Kasumi-1 (cell line): ENCODE data around the gene BTN3A1.

Experiments
- DNase-seq, 2 experiments: peaks; one replicate each; lab custom pipeline; 2025; lab: John Stamatoyannopoulos, UW

BTN3A1 gene

DNA sequence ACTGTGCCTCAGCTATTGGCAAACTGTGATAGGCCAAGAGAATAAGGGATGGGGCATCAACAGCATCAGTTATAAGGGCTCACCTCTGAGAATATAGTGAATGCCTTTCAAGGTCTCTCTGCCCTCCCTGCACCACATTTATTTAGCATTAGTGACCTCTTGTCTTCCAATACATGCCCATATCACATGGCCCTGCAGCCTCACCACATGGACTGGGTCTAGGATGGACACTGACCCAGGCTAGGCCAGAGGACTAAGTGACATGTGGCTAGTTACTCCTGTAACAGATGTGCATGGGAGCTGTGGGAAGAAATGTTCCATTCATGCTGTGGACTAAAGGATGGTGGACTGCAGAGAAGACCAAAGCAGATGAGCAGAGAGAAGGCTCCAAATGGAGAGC, 22.3 kb upstream of the BTN3A1 start:
- DNase-seq: no peak

- DNase-seq: no peak
Observed at GRCh38 chr6:26380256-26380655, 21.8 kb upstream of the BTN3A1 start.

- DNase-seq: no peak
Observed at GRCh38 chr6:26382121-26382520, 20.0 kb upstream of the BTN3A1 start.

- DNase-seq: peak; percentile 40 to 60
Observed at GRCh38 chr6:26383624-26384417, 18.3 kb upstream of the BTN3A1 start.

DNA sequence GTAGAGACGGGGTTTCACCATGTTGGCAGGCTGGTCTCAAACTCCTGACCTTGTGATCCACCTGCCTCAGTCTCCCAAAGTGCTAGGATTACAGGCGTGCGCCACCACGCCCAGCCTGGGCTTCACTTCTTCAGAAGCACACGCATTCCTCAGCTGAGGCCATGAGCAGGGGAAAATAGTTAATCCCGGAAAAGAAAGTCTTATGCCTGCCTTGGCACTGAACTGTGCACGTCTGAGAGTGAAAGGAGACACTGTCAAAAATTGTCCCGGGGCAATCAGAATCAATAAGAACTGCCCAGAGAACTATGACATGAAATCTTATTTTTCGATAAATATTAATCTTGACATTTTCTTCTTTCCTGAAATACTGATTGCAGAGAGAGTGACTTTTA, 16.3 kb upstream of the BTN3A1 start:
- no peak for DNase-seq

DNA sequence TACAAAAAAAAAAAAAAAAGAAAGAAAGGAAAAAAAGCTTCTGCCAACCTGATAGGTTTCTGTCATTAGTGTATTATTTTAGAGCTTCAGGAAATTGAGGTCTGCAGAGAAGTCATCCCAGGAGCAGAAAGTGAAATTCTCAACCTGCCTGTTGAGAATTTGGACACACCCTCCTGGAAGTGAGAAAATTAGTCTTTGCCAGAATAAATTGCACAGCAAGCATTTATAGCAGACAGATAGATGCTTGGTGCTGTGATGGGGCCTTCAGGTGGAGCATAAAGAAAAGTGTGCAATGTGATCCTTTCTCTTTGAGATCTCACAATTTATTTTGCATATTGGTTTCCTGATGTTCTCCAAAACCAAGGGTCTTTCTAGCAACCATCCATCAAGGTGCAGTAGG, 14.5 kb upstream of the BTN3A1 start:
- no peak for DNase-seq

DNA sequence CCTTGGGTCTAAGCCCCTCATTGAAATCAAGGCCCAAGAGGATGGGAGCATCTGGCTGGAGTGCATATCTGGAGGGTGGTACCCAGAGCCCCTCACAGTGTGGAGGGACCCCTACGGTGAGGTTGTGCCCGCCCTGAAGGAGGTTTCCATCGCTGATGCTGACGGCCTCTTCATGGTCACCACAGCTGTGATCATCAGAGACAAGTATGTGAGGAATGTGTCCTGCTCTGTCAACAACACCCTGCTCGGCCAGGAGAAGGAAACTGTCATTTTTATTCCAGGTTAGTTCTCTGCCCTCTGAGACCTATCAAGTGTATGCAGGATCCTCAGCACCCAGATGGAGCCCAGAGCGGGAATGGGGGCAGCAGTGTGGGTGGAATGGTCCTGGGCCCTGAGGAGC, 14.1 kb upstream of the BTN3A1 start:
- no peak for DNase-seq

GRCh38 chr6:26388441-26388840, 13.6 kb upstream of the BTN3A1 start:
- DNase-seq: no peak

- peak; percentile 43 to 62 for DNase-seq
Observed at GRCh38 chr6:26389349-26389894, 12.7 kb upstream of the BTN3A1 start.

DNA sequence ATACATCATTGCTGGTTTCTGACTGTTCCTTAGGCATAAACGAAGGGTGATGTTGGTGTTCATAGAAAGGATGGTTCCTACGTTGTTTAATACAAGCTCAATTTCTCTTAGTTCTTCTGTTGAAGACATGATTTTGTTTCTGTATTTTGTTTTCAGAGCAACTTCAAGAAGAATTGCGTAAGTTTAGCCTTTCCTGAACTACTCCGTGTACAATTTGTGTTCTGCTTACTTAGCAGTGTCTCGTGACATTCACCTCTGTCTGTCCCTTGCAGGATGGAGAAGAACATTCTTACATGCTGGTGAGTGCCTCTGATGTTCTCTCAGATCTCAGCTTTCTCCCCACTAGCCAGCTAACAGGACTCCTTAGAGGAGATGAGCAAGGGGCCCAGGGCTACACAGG, 11.5 kb upstream of the BTN3A1 start:
- DNase-seq: no peak

DNA sequence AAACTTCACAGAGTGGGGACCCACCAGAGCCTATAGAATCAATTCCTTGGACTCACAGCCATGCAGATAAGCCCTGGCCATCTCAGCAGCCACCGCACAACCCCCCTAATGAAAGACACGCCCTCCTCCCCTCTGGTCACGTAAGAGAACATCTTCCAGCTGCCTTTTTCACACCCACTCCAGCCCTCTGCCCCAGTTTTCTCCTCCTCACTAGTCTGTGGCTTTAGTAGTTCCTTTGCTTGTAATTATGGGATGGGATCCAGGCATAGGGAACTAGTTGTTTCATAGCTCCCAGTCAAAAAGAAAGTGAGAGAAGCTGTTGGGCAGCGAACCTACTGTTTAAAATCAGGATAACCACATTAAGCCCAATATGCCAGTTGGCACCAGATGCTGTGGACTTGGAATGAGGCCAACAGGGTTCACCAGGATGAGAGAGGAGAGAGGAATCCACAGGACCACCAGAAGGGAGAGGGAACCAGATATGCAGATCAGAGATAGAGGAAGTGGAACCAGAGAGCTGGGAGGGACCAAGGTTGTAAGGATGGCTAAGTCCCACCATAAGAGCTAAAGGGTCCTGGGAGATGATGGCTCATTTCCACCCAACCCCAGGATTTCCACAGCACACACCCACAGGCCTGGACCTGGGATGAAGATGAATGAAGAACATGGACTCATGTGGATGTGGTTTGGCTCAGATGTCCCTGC, 9.0 kb upstream of the BTN3A1 start:
- DNase-seq: no peak

- DNase-seq: no peak
Observed at GRCh38 chr6:26394289-26394688, 7.8 kb upstream of the BTN3A1 start.

DNA sequence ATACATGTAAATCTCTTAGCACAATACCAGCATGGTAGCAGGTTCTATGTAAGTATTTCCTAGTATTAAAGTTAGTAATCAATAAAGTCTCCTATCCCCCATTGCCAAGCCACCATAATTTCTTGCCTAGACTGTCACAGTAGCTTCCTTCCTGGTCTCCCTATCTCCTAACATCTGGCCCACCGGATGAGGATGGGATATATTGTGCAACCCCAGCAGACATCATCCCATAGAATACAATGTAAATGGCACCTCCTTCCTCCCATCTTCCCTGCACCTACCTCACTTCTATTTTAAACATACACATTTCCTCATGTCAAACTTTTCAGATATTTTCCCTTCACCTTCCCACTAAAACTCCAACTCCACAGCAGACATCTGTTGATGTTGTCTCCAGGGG, 3.5 kb upstream of the BTN3A1 start:
- no peak for DNase-seq

- DNase-seq: peak; percentile 5 to 40
Observed at GRCh38 chr6:26400626-26401025, 1.4 kb upstream of the BTN3A1 start.

- no peak for DNase-seq
Observed at GRCh38 chr6:26401389-26401986, 587 bp upstream of the BTN3A1 start.

DNA sequence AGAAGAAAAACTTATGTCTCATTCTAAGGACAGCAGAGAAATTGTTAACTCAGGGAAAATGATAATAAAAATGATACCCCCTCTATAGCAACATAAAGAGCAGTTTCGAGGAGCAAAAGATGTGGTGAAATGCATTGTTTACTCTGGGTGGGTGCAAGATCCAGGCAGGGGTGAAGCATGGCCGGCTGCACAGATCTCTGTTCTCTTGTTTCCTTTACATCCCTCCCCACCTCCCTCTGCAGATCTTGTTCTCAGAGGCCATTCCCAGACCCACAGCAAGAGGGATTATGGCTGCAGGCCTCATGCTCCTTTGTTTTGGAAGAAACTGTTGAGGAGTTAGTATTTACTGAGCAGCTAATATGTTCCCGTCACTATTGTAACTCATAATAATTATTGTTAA, 1.8 kb downstream of the BTN3A1 start:
- DNase-seq: no peak

- DNase-seq: no peak
Observed at GRCh38 chr6:26404546-26404945, 2.5 kb downstream of the BTN3A1 start.

DNA sequence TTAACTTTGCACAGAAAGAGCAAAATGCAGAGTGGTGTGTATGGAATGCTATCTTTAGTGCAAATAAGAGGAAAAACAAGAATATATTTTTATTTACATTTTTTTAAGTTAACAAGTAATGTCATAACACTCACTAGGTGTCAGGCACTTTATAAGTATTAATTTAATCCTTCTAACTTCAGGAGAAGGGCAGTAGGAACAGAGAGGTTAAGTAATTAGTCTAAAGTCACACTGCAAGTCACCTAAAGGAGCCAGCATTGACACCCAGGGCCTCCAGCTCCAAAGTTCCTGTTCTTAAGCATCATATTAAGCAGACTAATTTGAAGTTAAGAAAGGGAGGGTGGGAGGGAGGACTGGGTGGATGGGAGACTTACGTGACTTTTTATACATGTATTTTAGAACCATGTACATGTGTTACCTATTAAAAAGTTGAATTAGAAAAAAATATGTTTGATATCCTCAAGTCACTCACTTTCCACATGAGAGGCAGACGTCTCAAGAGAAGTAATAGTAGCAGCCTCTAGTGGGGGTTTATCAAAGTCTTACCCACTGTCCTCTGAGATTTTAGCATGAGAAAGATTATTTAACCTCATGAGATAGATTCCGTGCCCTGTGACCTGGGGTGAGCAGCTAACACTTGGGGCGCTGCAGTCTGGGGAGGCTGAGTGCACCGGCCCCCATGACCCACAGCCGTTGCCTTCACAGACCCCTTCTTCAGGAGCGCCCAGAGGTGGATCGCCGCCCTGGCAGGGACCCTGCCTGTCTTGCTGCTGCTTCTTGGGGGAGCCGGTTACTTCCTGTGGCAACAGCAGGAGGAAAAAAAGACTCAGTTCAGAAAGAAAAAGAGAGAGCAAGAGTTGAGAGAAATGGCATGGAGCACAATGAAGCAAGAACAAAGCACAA, 7.0 kb downstream of the BTN3A1 start:
- DNase-seq: no peak

DNA sequence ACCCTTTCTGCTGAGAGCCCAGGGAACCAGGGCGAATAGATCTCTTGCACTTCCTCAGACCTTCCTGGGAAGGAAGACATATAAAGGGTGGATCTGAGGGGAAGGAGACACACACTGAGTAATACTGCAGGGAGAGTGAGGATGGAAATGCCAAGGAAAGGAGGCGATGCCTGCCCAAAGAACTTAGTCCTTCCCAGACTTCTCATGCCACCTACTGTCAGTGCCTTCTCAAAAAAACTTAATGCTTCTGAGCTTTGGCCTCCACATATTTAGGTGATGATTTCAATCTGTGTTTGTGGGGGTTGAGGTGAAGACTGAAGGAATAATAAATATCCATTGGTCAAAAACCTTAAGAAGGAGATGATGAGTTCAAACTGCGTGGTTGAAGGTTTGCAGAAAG, 9.7 kb downstream of the BTN3A1 start:
- no peak for DNase-seq

DNA sequence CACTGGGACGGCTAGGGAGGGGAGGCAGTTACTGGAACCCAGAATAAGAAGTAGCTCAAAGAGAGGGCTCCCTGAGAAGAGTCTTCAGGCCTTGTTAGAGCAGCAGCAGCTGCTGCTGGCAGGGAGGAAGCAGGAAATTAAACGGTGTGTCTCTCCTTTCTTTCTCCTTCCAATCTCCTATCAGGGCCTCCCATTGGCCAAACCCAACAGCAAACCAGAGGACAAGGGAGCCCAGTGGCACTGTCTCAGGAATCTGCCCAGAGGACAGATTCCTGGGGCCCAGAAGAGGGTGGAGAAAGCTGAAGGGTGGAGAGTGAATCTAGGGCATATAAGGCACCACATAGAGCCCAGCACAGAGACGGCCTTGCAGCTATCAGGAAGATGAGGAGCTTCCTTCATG, 10.2 kb downstream of the BTN3A1 start:
- no peak for DNase-seq

- no peak for DNase-seq
Observed at GRCh38 chr6:26412954-26413353, 10.9 kb downstream of the BTN3A1 start.

- no peak for DNase-seq
Observed at GRCh38 chr6:26414281-26414680, 12.2 kb downstream of the BTN3A1 start.
